ENCODE measurements around the gene TADA3. TPM values are rescaled to one million over a fixed set of nuclear protein-coding genes. Genes with fewer than 3 reads are reported as not detected.
"Not testable (repeated sequence)": the region's sequence is repeated elsewhere in the genome, so short reads cannot be mapped to it uniquely, and the experiment has no call there.

Gene TADA3
- total RNA-seq, 2 experiments from 2014 or later = 80.7 to 96.4 TPM

DNA sequence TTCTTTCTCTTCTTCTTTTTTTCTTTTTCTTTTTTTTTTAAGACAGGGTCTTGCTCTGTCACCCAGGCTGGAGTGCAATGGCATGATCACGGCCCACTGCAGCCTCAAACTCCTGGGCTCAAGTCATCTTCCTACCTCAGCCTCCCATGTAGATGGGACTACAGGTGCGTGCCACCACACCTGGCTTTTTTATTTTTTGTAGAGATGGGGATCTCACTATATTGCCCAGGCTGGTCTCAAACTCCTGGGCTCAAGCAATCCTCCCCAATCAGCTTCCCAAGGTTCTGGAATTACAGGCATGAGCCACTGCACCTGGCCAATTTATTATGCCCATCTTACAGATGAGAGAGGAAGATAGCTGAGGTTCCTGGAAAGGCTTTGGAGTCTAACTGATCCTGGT, 21.3 kb downstream of the TADA3 start:
- Mint-ChIP-seq H3K4me1 (peaks cover 20% of the 10 kb centered on the region), H3K4me3 (peak overlapping the region; percentile 79), H3K36me3 (ENCODE audit: low read depth) (peaks cover 12% of the 10 kb centered on the region)
- POLR2A ChIA-PET = interaction anchor here (0.6 to 1.6 kb wide), 2 partner anchors 9 to 21 kb away, joined by 3 to 6 read pairs; partner anchors contain the start of gene OGG1
- H3K27ac Mint-ChIP-seq; intact Hi-C loops (cut with DNase I, micrococcal nuclease); H3K27me3 Mint-ChIP-seq; H3K9me3 Mint-ChIP-seq (ENCODE audit: low read depth); DNase-seq; ATAC-seq: not testable (repeated sequence)
- CTCF ChIA-PET = interaction anchor here (1.3 to 1.9 kb wide), 4 partner anchors 20 to 38 kb away, joined by 3 to 8 read pairs (median 4); partner anchors contain the start of gene OGG1

DNA sequence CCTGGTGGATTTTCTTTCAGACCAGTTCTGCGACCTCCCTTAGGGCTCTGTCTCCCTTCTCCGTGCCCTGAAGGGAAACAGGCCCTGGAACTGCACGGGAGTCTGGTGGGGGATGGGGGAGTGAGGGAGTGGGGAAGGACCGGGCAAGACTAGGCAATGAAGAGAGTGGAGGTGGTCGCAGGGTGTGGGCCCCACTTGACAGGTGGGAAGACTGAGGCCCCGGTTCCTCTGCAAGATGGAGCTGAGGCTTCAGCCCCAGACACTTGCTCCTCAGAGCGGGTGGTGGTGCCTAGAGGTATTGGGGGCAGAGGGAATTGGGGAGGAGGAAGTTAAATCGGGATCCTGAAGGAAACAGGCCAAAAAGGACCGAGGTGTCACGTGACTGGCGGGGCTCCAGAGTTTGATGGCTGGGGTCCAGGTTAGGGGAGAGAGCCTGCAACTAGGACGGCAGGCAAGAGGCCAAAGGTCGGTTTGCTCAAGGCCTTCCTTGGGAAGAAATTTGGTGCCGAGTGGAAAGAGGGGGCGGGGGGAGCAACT, 21.9 kb downstream of the TADA3 start:
- peak; percentile 6 for ATAC-seq
- Mint-ChIP-seq H3K9me3 (ENCODE audit: low read depth) (no peaks in the 10 kb centered on the region), H3K4me1 (peaks cover 18% of the 10 kb centered on the region), H3K27ac (peak overlapping the region; percentile 78), H3K4me3 (peak overlapping the region; percentile 79), H3K27me3 (no peaks in the 10 kb centered on the region), H3K36me3 (ENCODE audit: low read depth) (peaks cover 16% of the 10 kb centered on the region)
- intact Hi-C loops (cut with DNase I, micrococcal nuclease) = no loop called here
- CTCF ChIA-PET = interaction anchor here (0.9 to 1.9 kb wide), 5 partner anchors 12 to 37 kb away, joined by 3 to 8 read pairs (median 3); partner anchors contain the start of gene OGG1
- POLR2A ChIA-PET = interaction anchor here (0.6 to 1.6 kb wide), 4 partner anchors 8 to 22 kb away, joined by 3 to 7 read pairs (median 6); partner anchors contain the start of genes ARPC4, OGG1 and TADA3
- DNase-seq = no peak

DNA sequence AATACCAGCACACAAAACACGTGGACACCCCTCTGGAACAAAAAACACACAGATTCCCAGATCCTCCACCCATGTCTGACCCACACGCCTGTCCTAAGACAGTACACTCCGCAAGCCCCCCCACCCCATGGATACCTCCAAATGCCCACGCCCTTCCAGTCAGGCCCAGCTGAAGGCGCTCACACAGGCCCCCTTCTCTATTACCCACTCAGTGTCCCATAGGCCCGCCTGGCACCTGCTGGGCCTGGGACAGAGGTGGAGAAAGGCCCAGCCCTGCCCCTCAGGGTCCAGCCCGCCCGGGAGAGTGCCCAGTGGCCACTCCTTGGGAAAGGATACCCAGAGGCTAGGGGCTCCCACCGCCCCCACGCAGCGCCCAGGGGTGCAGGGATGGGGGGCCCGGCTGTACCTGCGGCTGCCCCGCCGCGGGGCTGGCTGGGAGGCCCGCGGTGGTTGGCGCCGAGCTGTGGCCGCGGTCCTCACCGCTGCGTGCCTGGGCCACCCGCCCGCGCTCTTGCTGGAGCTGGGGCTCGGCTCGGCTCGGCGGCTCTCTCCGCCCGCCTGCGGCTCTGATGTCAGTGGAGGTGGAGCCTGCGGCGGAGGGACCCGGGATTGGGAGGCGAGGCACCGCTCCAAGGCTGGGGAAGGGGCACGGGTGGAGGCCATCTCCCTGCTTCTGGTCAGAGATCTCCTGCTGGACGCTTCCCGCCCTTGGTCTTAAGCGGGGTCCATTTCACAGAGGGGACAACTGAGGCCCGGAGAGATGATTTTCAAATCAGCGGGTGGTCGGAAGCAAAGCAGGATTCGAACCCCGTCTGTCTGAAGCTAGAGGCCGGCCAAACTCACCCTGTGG, 22.6 kb downstream of the TADA3 start, which contains the start of gene CAMK1:
TSS of gene CAMK1 (minus strand) at position 522 of the 850 bp plus-strand sequence. CDS start 2,198 bp downstream, outside the sequence.
- Mint-ChIP-seq H3K27ac (peak within 1 kb of the TSS; percentile 78), H3K36me3 (ENCODE audit: low read depth) (peaks cover 20% of the 10 kb centered on the region), H3K27me3 (no peaks in the 10 kb centered on the region), H3K4me1 (peaks cover 21% of the 10 kb centered on the region), H3K4me3 (peak within 1 kb of the TSS; percentile 79), H3K9me3 (ENCODE audit: low read depth) (no peaks in the 10 kb centered on the region)
- ChIA-PET POLR2A (interaction anchor here (1.0 to 1.6 kb wide), 3 partner anchors 9 to 23 kb away, joined by 3 to 7 read pairs (median 6); partner anchors contain the start of genes ARPC4, OGG1 and TADA3), CTCF (interaction anchor here (0.9 to 2.6 kb wide), 7 partner anchors 8 to 225 kb away, joined by 3 to 8 read pairs (median 3); partner anchors contain the start of gene OGG1)
- peak; percentile 88 for DNase-seq
- intact Hi-C loops (cut with DNase I, micrococcal nuclease) = loop anchor here (1.0 to 2.0 kb wide), 3 partner anchors 9 to 24 kb away; partner anchors contain the start of gene ARPC4 (in 1 of the 2)
- peak; percentile 97 for ATAC-seq

DNA sequence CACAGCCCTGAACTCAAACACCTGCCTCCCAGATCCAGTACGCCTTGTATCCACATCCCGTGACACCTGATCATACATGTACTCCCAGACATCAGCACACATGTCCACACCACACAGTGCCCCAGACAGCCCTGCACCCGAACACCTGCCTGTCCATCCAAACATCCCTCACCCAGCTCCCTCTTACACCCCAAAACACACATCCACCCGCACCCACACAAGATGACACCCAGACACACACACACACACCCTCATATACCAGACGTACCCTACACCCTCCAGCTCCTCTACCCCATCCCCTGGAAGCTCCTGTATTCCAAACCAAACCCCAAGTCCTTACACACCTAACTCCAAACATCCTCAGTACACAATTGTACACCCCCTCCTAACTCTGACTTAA, 23.3 kb downstream of the TADA3 start:
- intact Hi-C loops (cut with DNase I, micrococcal nuclease) = loop anchor here (1.0 to 2.0 kb wide), 3 partner anchors 9 to 24 kb away; partner anchors contain the start of gene ARPC4 (in 1 of the 2)
- peak overlapping the region; percentile 79 for H3K4me3 Mint-ChIP-seq
- ChIA-PET POLR2A (no interaction called here), CTCF (interaction anchor here (1.0 to 2.6 kb wide), 3 partner anchors 9 to 225 kb away, joined by 3 to 8 read pairs (median 8); partner anchors contain the start of gene OGG1)
- H3K36me3 Mint-ChIP-seq (ENCODE audit: low read depth) = peaks cover 20% of the 10 kb centered on the region
- H3K4me1 Mint-ChIP-seq = peaks cover 21% of the 10 kb centered on the region
- H3K9me3 Mint-ChIP-seq (ENCODE audit: low read depth) = no peaks in the 10 kb centered on the region
- H3K27me3 Mint-ChIP-seq = no peaks in the 10 kb centered on the region
- H3K27ac Mint-ChIP-seq = peak overlapping the region; percentile 59
- DNase-seq (no peak), ATAC-seq (no peak)

DNA sequence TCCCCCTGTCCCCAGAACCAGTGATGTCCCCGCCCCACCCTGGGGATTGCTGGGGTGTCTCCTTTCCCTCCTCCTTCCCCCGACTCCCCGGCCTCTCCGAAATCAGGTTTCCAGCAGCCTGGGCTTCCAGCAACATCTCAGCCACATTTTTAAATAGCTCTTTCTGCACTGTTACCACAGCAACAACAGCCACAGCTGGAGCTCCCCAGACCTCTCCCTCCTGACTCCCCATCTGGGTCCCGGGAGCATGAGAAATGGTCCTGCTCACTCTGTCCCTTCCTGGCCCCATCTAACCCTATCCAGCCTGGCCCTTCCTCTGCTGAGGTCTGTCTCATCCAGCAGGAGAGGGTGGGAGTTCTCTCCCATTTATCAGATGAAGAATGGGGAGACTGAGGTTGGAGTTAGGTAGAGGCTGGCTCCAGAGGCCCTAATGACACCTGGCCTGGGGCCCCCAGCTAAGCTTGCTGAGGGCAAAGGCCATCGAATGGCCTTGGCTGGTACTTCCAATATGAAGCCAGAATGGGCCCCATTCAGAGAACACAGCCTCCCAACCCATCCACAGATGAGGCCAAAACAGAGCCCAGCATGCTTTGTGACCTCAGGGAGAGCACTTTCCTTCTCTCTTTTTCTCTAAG, 24.0 kb downstream of the TADA3 start:
- ChIA-PET CTCF (interaction anchor here (2.6 kb wide), 1 partner anchor 9 kb away, joined by 8 read pairs; no protein-coding TSS in a partner anchor), POLR2A (no interaction called here)
- Mint-ChIP-seq H3K27ac (no peak overlapping the region), H3K4me1 (peaks cover 21% of the 10 kb centered on the region), H3K36me3 (ENCODE audit: low read depth) (peaks cover 21% of the 10 kb centered on the region), H3K9me3 (ENCODE audit: low read depth) (no peaks in the 10 kb centered on the region), H3K27me3 (no peaks in the 10 kb centered on the region), H3K4me3 (peak overlapping the region; percentile 79)
- ATAC-seq (no peak), DNase-seq (no peak)
- intact Hi-C loops (cut with DNase I, micrococcal nuclease) = loop anchor here in 1 of 2 experiments (2.0 kb wide), 1 partner anchor 17 kb away; no protein-coding TSS in a partner anchor

DNA sequence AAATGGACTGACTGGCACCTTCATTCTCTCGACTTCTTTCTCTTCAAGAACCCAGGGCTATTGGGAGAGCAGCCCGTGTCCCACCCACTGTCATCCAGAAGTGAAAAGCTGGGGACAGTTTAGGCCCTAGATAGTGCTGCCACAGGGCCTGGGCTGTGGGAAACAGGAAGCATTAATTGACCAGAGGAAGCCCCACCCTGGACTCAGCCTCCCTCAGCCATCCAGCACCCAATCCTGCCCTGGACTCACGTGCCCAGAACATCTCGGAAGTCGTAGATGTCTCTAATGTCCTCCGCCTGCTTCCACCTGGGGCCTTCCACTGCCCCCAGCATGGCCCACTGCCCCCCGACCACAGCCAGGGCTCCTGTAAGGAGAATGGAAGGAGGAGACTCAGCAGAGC, 24.9 kb downstream of the TADA3 start:
- Mint-ChIP-seq H3K4me1 (peaks cover 21% of the 10 kb centered on the region), H3K9me3 (ENCODE audit: low read depth) (no peaks in the 10 kb centered on the region), H3K27me3 (no peaks in the 10 kb centered on the region), H3K27ac (no peak overlapping the region), H3K36me3 (ENCODE audit: low read depth) (peaks cover 28% of the 10 kb centered on the region), H3K4me3 (peak overlapping the region; percentile 79)
- ChIA-PET CTCF (interaction anchor here (2.6 kb wide), 1 partner anchor 10 kb away, joined by 8 read pairs; no protein-coding TSS in a partner anchor), POLR2A (interaction anchor here (0.6 kb wide), 1 partner anchor 8 kb away, joined by 5 read pairs; no protein-coding TSS in a partner anchor)
- intact Hi-C loops (cut with DNase I, micrococcal nuclease) = no loop called here
- ATAC-seq = no peak
- DNase-seq = no peak

DNA sequence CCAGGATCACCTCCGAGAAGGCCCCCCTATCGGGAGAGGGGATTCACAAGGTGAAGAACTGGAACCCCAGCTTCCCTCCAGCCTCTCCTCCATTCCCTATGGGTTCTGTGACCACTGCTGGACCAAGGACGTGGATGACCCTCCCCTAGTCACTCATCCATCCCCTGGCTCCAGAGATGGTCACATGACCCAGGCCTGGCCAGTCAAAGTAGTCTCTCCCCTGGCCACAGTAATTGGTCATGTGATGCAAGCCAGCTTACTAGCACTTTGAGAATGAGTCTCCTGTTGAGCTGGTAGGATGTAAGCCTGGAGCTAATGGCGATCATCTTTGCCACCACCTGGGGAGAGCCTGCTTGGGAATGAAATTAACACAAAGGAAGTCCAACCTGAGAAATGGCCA, 26.4 kb downstream of the TADA3 start:
- Mint-ChIP-seq H3K36me3 (ENCODE audit: low read depth) (peaks cover 34% of the 10 kb centered on the region), H3K27me3 (no peaks in the 10 kb centered on the region), H3K9me3 (ENCODE audit: low read depth) (no peaks in the 10 kb centered on the region), H3K4me1 (peaks cover 21% of the 10 kb centered on the region), H3K4me3 (no peak overlapping the region), H3K27ac (no peak overlapping the region)
- intact Hi-C loops (cut with DNase I, micrococcal nuclease) = no loop called here
- POLR2A ChIA-PET = no interaction called here
- CTCF ChIA-PET = no interaction called here
- DNase-seq = no peak
- no peak for ATAC-seq

DNA sequence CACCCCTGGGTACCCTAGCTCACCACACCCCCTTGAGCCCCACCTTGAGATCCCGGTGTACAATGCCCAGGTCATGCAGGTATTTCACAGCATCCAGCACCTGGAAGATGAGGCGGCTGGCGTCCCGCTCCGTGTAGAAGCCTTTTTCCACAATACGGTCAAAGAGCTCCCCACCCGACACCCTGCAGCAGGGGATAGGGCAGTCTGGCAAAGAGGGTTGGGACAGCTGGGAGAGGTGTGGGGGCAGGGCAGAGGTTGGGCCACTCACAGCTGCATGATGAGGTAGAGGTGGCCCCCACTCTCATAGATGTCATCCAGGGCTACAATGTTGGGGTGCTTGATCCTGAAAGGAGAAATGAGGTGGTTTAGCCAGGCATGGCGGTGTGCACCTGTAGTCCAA, 29.4 kb downstream of the TADA3 start:
- no peak for DNase-seq
- Mint-ChIP-seq H3K4me3 (no peak overlapping the region), H3K4me1 (peaks cover 2% of the 10 kb centered on the region), H3K27me3 (no peaks in the 10 kb centered on the region), H3K27ac (no peak overlapping the region), H3K9me3 (ENCODE audit: low read depth) (no peaks in the 10 kb centered on the region), H3K36me3 (ENCODE audit: low read depth) (peaks cover 49% of the 10 kb centered on the region)
- ATAC-seq = no peak
- intact Hi-C loops (cut with DNase I, micrococcal nuclease) = no loop called here
- ChIA-PET POLR2A (interaction anchor here (0.6 kb wide), 1 partner anchor 8 kb away, joined by 6 read pairs; no protein-coding TSS in a partner anchor), CTCF (interaction anchor here (0.6 kb wide), 1 partner anchor 45 kb away, joined by 3 read pairs; no protein-coding TSS in a partner anchor)

DNA sequence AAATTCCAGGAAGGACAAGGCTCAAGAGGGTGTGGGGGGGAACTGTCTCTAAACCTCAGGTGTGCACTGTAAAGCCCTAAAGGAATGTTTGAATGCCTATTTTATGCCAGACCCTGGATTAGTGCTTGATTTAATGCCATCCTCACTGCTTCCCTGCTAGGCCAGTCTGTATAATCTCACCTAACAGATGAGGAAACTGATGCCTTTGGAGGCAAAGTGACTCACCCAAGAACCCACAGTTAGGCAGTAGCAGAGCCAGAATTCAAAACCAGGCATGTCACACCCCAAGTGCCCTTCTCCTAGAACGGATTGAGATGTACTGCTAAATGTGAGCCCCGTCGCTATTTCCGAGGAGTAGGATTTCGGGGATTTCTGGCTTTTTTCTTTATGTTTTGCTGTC, 30.4 kb downstream of the TADA3 start:
- Mint-ChIP-seq H3K36me3 (ENCODE audit: low read depth) (peaks cover 52% of the 10 kb centered on the region), H3K4me3 (no peak overlapping the region), H3K4me1 (peaks cover 2% of the 10 kb centered on the region), H3K9me3 (ENCODE audit: low read depth) (no peaks in the 10 kb centered on the region), H3K27ac (no peak overlapping the region), H3K27me3 (no peaks in the 10 kb centered on the region)
- intact Hi-C loops (cut with DNase I, micrococcal nuclease) = no loop called here
- ATAC-seq (no peak), DNase-seq (no peak)
- ChIA-PET POLR2A (no interaction called here), CTCF (no interaction called here)

DNA sequence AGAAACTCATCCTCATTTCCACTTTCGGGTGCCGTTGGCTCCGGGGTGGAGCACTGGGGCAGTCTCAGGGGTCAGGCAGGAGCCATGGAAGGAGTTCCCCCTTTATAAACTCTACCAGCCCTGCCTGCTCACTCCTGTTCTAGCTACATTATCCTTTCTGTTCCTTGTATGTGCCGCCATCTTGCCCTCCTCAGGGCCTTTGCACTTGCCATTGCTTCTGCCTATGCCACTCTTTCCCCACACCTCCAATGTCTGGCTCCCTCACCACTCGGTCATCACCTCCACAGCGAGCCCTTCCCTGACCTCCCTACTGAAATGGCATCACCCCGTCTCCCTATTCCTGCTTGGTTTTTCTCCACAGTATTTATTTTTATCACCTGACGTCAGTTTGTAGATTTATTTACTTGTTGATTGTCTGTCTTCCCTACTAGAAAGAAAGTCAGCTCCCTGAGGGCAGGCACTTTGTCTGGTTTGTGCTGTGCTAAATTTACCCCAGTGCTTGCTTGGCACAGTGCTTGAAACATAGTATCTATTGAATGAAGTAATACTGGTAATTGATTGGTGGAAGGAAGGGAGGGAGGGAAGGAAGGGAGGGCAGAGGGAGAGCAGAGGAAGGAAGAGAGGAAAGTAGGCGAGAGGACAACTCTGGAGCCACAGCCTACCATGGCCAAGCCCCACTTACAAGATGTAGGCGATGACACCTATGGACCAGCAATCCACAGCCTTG, 31.3 kb downstream of the TADA3 start:
- ATAC-seq (no peak), DNase-seq (no peak)
- ChIA-PET CTCF (interaction anchor here (0.6 kb wide), 1 partner anchor 750 kb away, joined by 3 read pairs; no protein-coding TSS in a partner anchor), POLR2A (no interaction called here)
- Mint-ChIP-seq H3K27me3 (no peaks in the 10 kb centered on the region), H3K27ac (peak overlapping the region; percentile 3), H3K4me1 (peaks cover 2% of the 10 kb centered on the region), H3K36me3 (ENCODE audit: low read depth) (peaks cover 59% of the 10 kb centered on the region), H3K9me3 (ENCODE audit: low read depth) (no peaks in the 10 kb centered on the region), H3K4me3 (no peak overlapping the region)
- intact Hi-C loops (cut with DNase I, micrococcal nuclease) = no loop called here
